Measurements from ENCODE around the gene NRXN2.

The NRXN2 gene

DNA sequence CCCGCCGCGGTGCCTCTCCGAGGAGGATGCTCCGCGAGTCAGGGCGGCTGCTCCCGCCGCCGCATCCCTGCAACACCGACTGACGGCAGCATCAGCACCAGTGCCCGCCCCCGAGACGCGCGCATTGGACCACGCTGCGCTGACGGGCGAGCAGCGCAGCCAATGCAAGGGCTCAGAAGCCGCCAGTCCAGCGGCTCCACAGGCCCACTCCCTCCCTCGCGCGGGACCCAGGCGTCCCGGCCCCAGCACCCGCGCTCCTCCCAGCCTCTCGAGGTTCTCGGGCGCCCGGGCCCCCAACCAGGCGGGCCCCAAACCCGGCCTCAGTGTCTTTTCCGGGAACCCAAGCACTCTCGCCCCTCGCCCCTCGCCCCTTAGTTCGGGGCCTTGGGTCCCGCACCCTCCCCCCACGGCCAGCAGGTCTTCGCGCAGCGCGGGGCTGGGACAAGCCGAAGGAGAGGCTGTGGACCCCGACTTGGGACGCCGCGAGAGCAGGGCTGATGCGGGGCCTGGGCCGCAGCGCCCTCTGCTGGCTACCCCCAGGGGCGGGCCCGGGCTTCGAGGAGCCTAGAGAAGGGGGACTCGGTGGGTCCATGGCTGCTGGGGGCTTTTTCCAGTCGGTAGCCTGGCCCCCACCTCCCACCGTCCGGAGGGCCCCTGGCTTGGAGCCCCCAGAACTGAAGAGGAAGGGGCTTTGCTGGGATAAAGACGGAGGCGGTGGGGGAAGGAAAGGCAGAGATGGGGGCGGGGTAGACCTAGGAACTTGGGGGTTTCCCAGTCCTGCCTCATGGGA, at the start of gene NRXN2:
Gene NRXN2, minus strand, starts transcription at position 81 of the 790 bp plus-strand sequence. CDS start 9,498 bp downstream, outside the sequence.
- peak; percentile 99 for DNase-seq (ENCODE audit: low spot score)

DNA sequence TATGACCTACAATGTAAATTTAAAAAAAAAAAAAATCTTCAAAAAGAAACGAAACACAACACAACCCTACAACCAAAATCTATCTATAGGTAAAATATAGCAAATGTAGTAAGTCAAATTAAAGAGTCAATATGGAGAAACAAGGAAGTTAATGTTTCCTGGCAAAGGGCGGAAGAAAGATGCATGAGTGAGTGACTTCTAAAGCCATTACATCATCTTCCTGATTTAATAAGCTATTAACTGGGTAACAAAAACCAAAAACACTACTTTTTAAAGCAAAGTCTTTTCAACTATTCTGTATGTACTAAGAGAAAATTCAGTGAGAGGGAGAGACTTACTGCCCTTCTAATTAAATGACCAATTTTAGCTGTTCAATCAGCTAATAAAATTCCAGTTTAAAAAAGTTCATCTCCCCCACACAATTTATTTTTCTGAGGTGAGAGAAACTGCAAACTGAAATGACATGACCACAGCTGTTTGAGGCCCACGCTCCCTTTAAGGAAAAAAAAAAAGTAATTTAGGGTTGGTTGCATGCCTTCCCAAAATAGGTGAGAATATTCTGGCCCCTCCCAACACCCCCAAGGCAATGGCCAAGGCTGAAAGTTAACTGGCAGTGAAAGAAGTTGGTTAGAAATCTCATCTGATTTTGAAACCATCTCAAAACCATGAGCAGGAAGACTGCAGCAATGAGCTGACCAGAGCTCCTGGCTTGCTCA, 49.5 kb upstream of the NRXN2 start:
- DNase-seq (ENCODE audit: low spot score) = no peak

DNA sequence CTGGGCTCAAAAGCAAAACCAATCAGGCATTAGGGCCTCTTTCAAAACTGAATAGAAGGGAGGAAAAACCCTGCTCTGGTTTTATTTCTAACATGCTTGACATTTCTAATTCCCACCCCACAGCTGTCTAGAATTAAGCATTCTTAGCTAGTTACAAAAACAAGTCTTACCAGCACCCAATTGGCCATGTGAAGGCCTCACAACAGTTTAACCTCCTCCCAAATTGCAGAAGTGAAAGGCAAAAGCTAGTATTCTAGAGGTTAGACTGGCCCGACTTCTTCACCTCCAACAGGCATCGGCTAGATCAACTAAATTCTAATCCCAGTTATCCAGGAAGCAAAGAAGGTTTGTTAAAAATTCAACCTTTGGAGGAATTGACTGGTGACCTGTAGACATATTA, 48.9 kb upstream of the NRXN2 start:
- DNase-seq (ENCODE audit: low spot score) = no peak

DNA sequence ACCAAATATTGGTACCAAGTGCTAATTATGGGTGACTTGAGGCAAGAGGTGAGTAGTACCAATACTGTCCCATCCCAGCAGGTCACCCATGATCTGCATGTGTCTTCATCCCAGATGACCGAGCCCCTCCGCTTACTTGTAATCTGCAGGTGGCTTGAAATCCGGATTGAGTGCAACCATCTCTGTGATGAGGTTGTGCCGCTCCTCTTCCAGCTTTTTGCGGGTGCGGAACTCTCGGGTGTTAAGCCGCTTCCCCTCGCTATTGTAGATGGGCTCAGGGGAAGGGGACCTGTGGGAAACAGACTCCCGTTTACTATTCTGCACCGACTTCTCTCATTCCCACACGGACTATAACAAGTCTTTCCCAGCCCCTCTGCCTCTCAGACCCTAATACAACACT, 47.1 kb upstream of the NRXN2 start:
- DNase-seq (ENCODE audit: low spot score) = no peak

DNA sequence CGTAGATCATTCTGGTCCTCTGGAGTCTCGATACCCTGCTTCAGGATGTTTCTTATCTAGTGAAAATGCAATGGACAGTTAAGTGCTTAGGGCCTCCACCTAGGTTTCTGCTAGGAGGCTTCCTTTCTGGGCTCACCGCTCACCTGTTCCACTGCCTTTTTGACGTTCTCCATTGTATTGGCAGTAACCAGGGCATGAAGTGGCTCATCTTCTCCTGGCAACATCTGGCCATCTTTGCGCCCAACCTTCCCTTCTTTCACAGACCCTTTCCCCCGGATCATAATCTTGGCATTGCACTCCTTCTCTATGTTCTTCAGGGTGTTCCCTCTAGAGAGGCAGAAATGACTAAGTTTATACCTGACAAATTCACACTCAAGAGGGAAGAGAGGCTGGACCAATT, 46.3 kb upstream of the NRXN2 start:
- DNase-seq (ENCODE audit: low spot score) = no peak

DNA sequence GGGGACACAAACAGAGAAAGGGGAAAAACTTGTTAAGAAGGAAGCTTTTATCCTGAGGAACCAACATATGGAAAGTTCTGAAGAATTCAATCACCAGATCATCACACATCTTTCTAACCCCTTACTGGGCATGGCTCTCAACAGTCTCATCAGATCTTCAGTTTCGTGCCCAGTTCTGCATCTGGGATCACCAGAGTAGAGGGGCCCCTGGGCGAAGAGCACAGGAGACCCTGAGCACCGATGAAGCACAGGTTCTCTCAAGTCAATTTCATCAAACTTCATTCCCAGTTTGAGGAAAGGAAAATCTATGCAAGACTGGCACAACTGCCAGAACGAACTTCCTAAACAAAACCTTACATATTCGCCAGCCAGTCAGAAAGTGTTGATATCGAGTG, 45.3 kb upstream of the NRXN2 start:
- DNase-seq (ENCODE audit: low spot score) = no peak

DNA sequence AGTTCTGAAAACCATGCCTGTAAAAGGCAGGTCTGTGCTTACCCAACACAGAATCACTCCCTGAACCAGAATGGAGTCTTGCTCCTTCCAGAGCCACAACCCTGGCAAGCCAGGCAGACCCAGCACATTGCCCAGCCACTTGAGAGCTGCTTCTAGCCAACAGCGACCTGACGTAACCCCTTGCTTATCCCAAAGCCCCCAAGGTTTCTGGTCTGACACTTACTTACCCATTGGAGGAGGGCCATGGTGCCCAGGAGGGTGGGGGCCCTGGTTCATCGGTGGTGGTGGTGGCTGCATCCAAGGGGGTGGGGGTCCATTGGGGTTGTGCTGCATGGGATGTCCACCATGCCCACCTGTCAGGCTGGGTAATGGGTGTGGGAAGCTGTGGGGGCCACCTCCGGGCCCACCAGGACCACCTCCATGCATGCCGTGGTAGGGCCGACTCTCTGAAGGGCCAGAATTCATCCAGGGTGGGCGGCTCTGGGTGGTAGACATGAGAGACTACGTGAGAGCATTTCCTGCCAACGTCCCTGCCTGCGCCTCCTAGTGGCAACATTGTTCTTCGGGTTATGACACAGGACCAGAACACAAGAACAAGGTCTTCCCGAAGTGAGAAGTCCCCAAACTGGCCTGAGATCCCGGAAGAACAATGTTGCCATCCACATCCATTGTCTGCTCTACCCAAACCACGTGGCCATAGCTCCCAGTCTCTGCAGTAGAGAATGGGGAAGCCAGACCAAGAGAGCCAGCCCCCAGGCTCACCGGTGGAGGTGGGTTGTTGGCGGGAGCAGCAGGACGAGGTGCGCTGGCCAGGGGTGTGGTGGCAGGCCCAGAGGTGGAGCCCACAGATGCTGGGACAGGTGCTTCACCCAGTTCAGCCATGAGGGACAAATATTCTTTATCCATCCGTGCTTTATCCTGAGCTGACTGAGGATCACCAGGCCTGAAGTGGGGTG, 44.6 kb upstream of the NRXN2 start:
- DNase-seq (ENCODE audit: low spot score) = peak; percentile 70

DNA sequence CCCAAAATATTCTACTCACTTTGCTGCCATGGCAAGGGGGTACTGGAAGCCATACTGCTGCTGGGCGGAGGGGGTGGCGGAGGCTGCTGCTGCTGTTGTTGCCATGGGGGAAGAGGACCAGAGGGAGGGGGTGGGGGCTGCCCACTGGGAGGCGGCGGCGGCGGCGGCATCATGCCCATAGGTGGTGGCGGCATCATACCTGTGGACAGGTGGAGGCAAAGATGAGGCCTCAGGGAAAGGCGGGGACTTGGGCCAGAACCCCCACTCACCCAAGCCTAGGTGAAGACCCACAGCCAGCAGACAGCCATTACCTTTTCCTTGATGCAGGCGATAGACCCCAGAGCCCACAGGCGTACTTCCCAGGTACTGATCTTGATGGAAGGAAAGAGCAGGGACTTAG, 43.9 kb upstream of the NRXN2 start:
- DNase-seq (ENCODE audit: low spot score) = no peak

DNA sequence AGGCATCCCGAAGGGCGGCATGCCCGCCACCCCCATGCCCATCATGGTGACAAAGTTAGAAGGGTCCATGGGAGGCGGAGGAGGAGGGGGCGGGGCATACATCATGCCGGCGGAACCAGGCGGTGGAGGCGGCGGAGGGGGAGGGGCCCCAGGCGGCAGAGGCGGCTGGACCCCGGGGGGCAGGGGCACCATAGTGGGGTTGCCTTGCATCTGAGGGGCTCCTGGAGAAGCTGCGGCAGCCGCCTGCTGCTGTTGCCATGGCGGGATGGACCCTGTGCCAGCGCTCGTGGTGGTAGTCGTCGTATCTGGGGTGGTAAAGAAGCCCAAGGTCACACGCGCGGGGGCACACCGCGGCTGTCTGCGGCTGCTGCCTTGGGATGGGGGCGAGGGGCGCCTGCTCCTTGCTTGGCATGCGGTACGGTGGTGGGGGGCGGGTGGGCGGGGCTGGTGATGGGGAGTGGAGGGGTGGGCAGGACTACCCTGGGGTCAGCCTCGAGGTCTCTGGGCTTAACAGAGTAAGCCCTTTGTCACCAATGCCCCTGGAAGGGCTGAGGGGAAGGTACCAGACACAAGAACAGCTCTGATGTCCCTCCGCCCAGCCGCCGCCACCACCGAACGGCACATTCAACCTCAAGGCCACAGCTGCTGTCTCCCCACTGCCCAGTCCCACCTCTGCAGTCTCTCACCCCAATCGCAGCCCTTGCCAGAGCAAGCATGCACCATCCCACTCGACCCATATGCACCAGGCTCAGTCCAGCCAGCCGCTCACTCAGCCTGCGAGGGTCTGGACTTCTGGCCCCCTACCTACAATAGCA, 43.1 kb upstream of the NRXN2 start:
- no peak for DNase-seq (ENCODE audit: low spot score)

DNA sequence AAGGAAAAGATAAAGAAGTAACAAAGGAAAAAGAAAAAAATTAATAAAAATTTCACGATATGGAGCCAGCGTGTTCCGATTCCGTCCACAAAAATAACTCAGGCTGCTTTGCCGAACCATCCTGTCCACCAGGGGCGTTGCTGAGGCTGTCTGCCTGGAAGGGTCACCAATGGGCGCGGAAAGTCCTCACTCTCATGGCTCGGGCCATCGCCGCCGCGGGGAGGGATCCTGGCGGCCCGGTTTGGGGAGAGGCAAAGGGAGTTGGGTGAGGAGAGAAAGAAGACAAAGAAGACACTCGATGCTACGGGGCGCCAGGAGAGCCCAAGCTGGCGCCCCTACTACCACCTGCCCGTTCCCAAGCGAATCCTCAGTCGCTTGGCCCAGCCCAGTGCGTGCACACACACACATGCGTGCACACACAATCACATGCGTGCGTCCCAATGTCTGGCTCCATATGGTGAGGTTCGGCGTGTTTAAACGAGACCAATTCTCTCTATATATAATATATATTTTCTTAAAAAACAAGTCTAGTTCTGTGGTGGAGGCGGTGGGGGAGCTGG, 42.4 kb upstream of the NRXN2 start:
- DNase-seq (ENCODE audit: low spot score) = no peak

DNA sequence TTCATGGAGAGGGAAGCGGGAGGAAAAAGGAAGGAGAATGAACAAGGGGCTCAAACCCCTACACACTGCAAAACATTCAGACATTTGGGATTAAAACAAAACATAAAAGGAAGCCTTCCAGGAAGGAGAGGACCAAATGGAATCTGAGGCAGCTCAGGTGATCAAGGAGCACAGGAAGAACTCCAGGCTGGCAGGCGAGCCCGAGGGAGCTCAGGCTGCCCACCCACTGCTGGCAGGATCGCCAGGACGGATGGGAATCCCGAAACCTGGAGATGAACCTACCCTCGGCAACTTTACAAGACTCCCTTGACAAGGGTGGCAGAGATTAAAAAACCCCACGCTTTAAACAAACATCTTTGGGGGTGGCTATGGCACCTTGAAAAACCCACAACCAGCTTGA, 41.8 kb upstream of the NRXN2 start:
- DNase-seq (ENCODE audit: low spot score) = no peak

DNA sequence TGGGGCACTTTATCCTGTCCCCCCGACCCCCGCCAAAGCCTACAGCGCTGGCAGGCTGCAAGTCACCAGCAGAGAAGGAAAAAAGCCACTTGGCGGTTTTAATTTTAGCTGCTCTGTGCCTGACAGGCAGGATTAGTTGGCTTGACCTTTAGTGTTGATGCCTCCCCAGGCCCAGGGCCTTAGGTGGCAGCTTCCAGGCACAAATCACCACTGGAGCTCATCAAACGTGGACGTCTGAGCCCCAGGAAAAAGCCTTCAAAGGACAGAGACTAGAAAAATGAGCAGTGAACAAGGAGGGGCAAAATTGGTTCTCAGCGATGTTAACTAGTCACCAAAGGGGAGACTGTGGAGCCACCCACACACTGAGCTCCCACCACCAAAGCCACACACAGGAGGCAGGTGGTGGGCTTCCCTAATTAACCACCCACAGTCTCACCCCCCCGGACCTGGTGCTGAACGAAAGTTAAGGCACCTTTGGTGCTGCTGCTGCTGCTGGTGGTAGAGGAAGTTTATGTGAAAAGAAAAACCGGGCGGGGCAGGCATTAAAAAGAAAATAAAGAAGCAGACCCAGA, 41.1 kb upstream of the NRXN2 start:
- DNase-seq (ENCODE audit: low spot score) = no peak

DNA sequence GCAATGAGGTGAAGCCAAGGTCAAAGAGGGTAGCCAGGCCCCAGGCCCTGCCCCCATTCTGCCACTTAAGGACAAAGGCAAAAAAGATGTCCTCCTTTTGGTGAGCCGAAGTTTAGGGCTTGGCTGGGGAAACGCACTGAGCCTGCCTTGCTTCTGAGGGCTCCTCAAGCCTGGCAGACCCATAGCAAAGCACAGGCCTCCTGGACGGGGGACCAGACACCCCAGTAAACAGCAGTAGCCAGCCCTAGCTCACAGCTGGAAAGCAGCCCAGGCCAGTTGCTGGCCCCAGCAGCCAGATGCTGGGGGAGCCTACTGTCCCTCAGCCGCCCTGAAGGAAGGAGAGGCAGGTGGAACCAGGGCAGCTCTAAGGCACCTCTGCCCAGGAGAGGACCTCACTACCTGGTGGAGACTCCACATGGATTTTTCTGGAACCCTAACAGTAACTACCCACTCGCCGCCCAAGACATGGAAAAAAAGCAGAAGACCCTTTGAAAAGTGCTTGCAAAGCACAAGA, 40.6 kb upstream of the NRXN2 start:
- DNase-seq (ENCODE audit: low spot score) = no peak

DNA sequence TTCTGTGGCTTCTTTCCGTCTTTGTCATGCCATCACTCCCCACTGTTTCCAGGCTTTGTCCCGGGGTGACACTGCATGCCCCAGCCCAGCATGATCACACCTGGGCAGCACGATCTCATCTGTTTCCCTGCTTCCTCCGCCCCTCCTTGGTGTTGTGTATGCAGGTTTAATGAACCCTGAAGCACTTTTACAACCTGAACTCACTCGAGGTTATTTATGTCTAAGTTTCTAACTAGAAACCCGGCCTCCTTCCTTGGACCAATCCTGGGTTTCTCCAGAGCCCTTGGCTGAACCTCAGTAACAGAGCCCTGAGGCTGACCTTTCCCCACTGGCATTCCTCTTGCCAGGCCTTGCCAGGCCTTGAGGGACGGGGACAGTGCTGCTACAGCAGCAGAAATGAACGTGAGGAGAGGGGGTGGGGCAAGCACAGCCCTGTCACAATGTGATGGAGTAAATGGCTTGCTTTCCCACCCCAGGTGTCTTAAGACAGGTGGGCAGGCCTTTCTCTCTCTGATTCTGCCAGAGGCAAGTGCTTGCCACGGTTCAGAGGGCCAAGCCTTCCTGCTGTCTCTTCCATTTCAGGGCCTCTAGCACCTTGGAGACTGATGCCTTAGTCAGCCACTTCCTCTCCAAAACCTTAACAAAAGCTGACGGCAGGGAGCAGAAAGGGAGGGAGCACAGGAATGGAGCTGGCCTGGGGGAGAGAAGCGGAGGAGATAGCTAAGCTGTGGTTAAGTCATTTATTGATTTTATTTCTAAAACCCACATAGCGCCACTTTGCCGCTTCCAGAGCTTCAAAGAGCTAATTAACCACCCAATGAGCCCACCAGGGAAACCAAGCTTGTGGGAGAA, 39.9 kb upstream of the NRXN2 start:
- peak; percentile 54 for DNase-seq (ENCODE audit: low spot score)

DNA sequence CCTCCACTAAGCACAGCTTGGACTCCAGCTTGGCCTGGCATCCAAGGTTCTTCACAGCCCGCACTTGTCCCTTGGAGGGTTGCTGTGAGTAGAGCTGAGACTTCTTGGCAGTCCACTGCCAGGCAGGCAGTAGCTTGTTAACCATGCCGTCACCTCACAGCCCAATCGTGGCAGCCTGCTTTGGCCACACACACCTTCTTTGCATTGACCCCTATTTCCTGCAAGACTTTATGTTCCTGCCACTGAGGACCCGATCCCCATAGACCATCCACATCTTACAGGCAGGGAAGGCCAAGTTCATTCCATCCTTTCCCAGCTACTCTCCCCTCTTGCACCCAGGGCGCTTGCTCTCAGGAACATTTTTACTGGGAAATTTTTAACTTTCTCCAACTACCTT, 39.3 kb upstream of the NRXN2 start:
- DNase-seq (ENCODE audit: low spot score) = peak; percentile 12

DNA sequence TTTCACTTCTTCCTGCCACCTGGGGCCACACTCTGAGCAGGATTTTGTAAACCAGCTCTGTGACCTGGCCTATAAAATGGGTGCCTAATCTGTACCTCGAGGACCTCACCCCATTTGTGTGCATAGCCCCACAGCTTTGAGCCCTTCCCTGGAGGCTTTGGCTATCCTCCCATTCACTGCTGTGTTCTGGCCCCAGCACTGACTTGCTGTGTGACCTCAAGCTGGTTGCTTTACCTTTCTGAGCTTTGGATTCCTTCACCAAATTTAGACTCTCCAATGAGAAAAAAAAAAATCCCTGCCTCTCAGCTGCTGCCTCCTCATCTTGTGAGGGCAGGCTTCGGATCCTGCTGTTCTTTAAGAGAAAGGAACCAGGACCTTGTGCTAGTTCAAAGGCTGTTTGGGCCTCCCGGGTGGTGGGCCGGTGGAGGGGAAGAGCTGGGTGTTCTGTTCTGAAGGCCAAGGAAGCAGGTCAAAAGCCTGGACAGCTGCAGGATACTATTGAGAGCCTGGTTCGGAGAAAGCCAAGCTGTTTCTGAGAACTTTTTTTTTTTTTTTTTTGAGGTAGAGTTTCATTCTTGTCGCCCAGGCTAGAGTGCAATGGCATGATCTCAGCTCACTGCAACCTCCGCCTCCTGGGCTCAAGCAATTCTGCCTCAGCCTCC, 37.9 kb upstream of the NRXN2 start:
- peak; percentile 13 for DNase-seq (ENCODE audit: low spot score)

DNA sequence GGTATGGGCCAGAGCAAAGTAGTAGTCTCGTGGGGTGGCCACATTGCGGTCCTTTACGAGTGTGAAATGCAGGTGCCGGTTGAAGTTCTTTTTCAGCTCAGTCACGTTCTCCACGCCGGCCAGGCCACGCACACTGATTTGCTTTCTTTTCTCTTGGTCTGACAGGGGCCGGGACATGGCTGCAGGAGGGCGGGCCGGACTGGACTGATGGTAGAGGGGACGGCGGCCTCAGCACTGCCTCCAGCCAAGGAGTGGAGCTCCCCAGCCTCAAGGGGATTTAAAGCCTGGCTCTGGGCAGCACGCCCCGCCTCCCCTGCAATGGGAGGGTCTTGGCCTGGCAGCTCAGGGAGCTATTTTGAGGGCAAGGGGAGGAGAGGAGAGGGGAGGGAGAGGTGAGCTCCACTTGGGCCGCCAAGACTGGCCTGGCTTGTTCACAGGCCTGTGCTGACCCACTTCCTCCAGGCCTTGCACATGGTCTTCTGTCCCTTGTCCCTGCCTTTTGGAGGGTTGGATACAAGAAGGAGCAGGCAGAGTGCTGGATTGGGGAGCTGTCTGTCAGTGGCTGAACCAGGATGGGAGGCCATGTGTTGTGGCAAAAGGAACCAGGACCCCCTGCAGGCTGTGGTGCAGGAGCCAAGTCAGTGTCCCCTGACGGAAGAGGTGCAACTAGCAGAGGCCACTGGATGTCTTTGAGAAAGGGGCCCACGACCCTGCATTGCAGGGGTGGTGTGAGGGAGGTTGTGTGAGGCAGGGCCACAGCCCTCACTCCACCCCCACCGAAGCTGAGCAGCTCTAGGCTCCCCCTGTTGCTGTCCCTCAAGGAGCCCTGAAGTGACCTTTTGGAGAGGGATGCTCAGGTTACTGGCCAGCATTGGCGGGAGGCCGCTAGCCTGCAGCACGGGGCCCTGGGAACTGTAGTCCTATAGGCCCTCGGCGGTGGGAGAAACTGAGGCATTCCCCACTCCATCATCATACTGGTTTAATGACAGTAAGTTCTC, 37.0 kb upstream of the NRXN2 start, which contains the start of gene PYGM:
Gene PYGM, minus strand, starts transcription at position 253 of the 998 bp plus-strand sequence. Its CDS starts 76 bp downstream, at position 177.
- DNase-seq (ENCODE audit: low spot score) = peak; percentile 16
